WTC11 (cell line): ENCODE measurements around the gene CHD1L.

Experiments used
- NFYB ChIP-seq: sonication (generic); formaldehyde crosslinking; conservative IDR thresholded peaks from 2 replicates; pipeline ENCODE4 v1.8.0; 2022; ENCODE audit warnings: low read depth, missing genetic modification reagents
- NR3C1 ChIP-seq: sonication (generic); formaldehyde crosslinking; conservative IDR thresholded peaks from 2 replicates; pipeline ENCODE4 v1.8.1; 2023; ENCODE audit warnings: low read depth, mild to moderate bottlenecking, missing genetic modification reagents
- TF ChIP-seq, protein P1 (sequence below): fragments of 200-600 bp; IDR thresholded peaks from 2 replicates; pipeline ENCODE4 v1.8.0; 2022; ENCODE audit warnings: antibody characterized with exemption

DNA sequence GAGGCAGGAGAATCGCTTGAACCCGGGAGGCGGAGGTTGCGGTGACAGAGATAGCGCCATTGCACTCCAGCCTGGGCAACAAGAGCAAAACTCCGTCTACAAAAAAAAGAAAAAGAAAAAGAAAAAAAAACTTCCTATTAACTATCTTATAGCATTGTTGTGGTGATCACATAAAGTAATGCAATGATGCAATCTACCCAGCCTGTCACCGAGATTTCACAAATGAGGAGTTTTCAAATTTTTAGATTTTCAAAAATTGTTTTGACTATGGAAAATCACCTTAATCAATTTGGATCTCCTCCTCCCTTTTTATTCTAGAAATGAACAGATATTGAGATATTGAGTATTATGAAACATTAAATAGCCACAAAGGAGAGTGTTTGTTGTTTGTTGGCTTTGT is 25.3 kb upstream of the CHD1L start:
- TF ChIP-seq NR3C1 (no peak), NFYB (CRISPR knock-in tag) (no peak)
- TF ChIP-seq, protein P1, sequence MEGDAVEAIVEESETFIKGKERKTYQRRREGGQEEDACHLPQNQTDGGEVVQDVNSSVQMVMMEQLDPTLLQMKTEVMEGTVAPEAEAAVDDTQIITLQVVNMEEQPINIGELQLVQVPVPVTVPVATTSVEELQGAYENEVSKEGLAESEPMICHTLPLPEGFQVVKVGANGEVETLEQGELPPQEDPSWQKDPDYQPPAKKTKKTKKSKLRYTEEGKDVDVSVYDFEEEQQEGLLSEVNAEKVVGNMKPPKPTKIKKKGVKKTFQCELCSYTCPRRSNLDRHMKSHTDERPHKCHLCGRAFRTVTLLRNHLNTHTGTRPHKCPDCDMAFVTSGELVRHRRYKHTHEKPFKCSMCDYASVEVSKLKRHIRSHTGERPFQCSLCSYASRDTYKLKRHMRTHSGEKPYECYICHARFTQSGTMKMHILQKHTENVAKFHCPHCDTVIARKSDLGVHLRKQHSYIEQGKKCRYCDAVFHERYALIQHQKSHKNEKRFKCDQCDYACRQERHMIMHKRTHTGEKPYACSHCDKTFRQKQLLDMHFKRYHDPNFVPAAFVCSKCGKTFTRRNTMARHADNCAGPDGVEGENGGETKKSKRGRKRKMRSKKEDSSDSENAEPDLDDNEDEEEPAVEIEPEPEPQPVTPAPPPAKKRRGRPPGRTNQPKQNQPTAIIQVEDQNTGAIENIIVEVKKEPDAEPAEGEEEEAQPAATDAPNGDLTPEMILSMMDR: no peak
